ENCODE results near the gene NR5A2. TPM values are rescaled to one million over a fixed set of nuclear protein-coding genes. Genes with fewer than 3 reads are reported as not detected.

The NR5A2 gene
- total RNA-seq, 1 experiment from 2014 or later: 4.7 TPM

DNA sequence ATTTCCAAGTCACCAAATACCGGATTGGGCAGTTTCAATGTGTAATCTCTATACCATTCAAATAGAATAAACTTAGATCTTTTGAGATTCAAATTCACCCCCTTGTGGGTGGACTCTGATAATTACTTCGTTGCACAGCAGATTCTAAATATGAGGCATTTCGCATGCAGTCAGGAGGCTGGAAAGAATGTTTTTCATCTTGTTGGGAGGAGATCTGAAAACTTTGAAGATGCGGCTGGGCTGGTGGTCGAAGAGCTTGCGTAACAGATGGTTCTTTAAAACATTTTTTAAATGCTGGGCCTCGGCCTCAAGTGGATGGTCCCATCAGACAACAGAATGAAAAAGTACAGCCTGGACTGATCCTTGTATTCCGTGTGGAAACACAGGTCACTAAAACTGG is 10.4 kb downstream of the NR5A2 start:
- no peaks in the 10 kb centered on the region for H3K79me2 ChIP-seq (ENCODE audit: insufficient read depth, low read length)
- no peak overlapping the region for H2AK5ac ChIP-seq (ENCODE audit: insufficient read length, low read length)
- no peak overlapping the region for H2BK5ac ChIP-seq (ENCODE audit: insufficient read length, low read length)
- H4K91ac ChIP-seq (ENCODE audit: insufficient read length, low read depth, low read length): no peak overlapping the region
- TF ChIP-seq, protein P1, sequence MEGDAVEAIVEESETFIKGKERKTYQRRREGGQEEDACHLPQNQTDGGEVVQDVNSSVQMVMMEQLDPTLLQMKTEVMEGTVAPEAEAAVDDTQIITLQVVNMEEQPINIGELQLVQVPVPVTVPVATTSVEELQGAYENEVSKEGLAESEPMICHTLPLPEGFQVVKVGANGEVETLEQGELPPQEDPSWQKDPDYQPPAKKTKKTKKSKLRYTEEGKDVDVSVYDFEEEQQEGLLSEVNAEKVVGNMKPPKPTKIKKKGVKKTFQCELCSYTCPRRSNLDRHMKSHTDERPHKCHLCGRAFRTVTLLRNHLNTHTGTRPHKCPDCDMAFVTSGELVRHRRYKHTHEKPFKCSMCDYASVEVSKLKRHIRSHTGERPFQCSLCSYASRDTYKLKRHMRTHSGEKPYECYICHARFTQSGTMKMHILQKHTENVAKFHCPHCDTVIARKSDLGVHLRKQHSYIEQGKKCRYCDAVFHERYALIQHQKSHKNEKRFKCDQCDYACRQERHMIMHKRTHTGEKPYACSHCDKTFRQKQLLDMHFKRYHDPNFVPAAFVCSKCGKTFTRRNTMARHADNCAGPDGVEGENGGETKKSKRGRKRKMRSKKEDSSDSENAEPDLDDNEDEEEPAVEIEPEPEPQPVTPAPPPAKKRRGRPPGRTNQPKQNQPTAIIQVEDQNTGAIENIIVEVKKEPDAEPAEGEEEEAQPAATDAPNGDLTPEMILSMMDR (conservative IDR thresholded peaks at IDR 0.05): no peak
- no peaks in the 10 kb centered on the region for H3K79me1 ChIP-seq (ENCODE audit: insufficient read depth, low read depth, low read length, poor library complexity, severe bottlenecking)
- peaks cover 46 to 54% of the 10 kb centered on the region in 2 experiments for H3K4me1 Mint-ChIP-seq
- H4K8ac ChIP-seq (replicated peaks; ENCODE audit: insufficient read length, low read depth, low read length): no peak overlapping the region
- H3K23me2 ChIP-seq (ENCODE audit: insufficient read length, low read depth, low read length, poor library complexity, severe bottlenecking): peaks cover 73% of the 10 kb centered on the region
- no peak overlapping the region for H3K23ac ChIP-seq (ENCODE audit: insufficient read length, low read depth, low read length)
- DNase-seq: no peak
- whole genome bisulfite sequencing (ENCODE audit: extremely low coverage, insufficient read length, low lambda C conversion rate): no CpG with 5 or more reads among the region's 8 CpGs
- no peak overlapping the region for H3K27ac ChIP-seq (ENCODE audit: insufficient read length, low read depth, low read length)
- no peak overlapping the region for H4K5ac ChIP-seq (ENCODE audit: insufficient read length, low read depth, low read length)
- H2BK20ac ChIP-seq (ENCODE audit: low read depth, low read length, poor library complexity, severe bottlenecking): no peak overlapping the region
- peak overlapping the region; percentile 71 to 90 for H3K4me3 Mint-ChIP-seq
- no peaks in the 10 kb centered on the region for H3K9me3 ChIP-seq (ENCODE audit: control insufficient read depth, low read depth, low read length)
- H4K20me1 ChIP-seq (ENCODE audit: control insufficient read depth, insufficient read depth, insufficient read length): no peaks in the 10 kb centered on the region
- H3K36me3 Mint-ChIP-seq (ENCODE audit: insufficient read depth in 1 of 3, low read depth in 3 of 3): no peaks in the 10 kb centered on the region; a peak in 1 of 7 replicates
- H3K27ac Mint-ChIP-seq: no peak overlapping the region
- H3K27me3 Mint-ChIP-seq (ENCODE audit: low read depth): peaks cover 33% of the 10 kb centered on the region
- no peak overlapping the region for H3T11ph ChIP-seq (ENCODE audit: low read length)
- no peak overlapping the region for H3K18ac ChIP-seq (ENCODE audit: insufficient read length, low read depth, low read length)
- H3K4me1 ChIP-seq (ENCODE audit: insufficient read depth, low read length): peaks cover 6% of the 10 kb centered on the region
- no peak overlapping the region for H3K9ac ChIP-seq (ENCODE audit: extremely low read depth, insufficient read length, low read length)
- no peak overlapping the region for H2AFZ ChIP-seq (ENCODE audit: low read length)
- H2BK120ac ChIP-seq (ENCODE audit: low read depth, low read length, poor library complexity, severe bottlenecking): no peak overlapping the region
- H3K14ac ChIP-seq (ENCODE audit: insufficient read depth, low read length): no peak overlapping the region
- peak overlapping the region; percentile 100 for H3K4me2 ChIP-seq (ENCODE audit: insufficient read depth, insufficient read length, low read length)
- no peak overlapping the region for H2BK15ac ChIP-seq (ENCODE audit: low read depth, low read length)
- peaks cover 35% of the 10 kb centered on the region; the same call in 1 of the 2 replicates for H3K27me3 ChIP-seq (ENCODE audit: insufficient read depth, low read length)
- H3K56ac ChIP-seq (ENCODE audit: insufficient read length, low read depth, low read length): no peak overlapping the region
- peaks cover 3 to 5% of the 10 kb centered on the region in 2 experiments; a peak in 2 of 5 replicates for H3K9me3 Mint-ChIP-seq
- H2BK12ac ChIP-seq (ENCODE audit: insufficient read length, low read depth, low read length): no peak overlapping the region
- no peak overlapping the region for H3K4ac ChIP-seq (ENCODE audit: low read depth, low read length)

All from H9 (cell line).